HepG2 (cell line): Measurements from ENCODE around the gene RGS14. TPM values are rescaled to one million over a fixed set of nuclear protein-coding genes. Genes with fewer than 3 reads are reported as not detected.

Experiments used
- ATAC-seq: fragments of 200-7000 bp; cut with Tn5 transposase; 3 replicates; pipeline ENCODE4 v1.9.1; 2020; ENCODE audit warnings: mild to moderate bottlenecking, moderate library complexity
- BruUV-seq: library from RNA; stranded (reverse); fragments of 400-500 nt; replicated peaks from 2 replicates; lab custom pipeline; 2021; lab: Mats Ljungman, UMichigan
- CTCF ChIA-PET: fragments of 300-600 bp; formaldehyde crosslinking; extraction: SDS; loops from one replicate; lab custom pipeline; 2021; ENCODE audit warnings: low total read pairs, inconsistent platforms, low intra/inter-chr PET ratio; lab: Yijun Ruan, JAX
- POLR2A ChIA-PET: fragments of 350-600 bp; sonication (Branson Sonifier 250); formaldehyde crosslinking; loops from one replicate; lab custom pipeline; 2020; ENCODE audit warnings: antibody characterized with exemption, inconsistent platforms; lab: Yijun Ruan, JAX
- DNase-seq: peaks from one replicate; pipeline ENCODE4 v3.0.0-alpha.2; 2015; ENCODE audit warnings: low spot score
- FAIRE-seq: peaks from 3 replicates; lab custom pipeline; 2011; peaks lifted over from hg19 to GRCh38; lab: Jason Lieb, UNC
- H2AFZ ChIP-seq: one replicate; pipeline ENCODE4 v1.6.1; 2011; ENCODE audit warnings: low read length, inconsistent platforms
- H3K27ac ChIP-seq: fragments of 300-600 bp; 3 replicates; pipeline ENCODE4 v1.8.0; 2011; ENCODE audit warnings: mixed run types, mild to moderate bottlenecking, mixed read lengths, low read length, inconsistent platforms; ENCODE audit not compliant: insufficient read depth; ENCODE audit errors: extremely low read length
- H3K27me3 ChIP-seq, 2 experiments: fragments of 200-600 bp in 1 of 2; 2 replicates in 1 of 2; 3 replicates in 1 of 2; pipeline versions ENCODE4 v1.6.0 to v1.8.0; 2011; ENCODE audit warnings: low read length in 2 of 2, mild to moderate bottlenecking in 2 of 2, moderate library complexity in 2 of 2, inconsistent platforms in 1 of 2; ENCODE audit not compliant: insufficient read depth in 2 of 2, control insufficient read depth in 1 of 2
- H3K36me3 ChIP-seq, 2 experiments: fragments of 200-600 bp in 1 of 2; replicated peaks in 1 of 2; 2 replicates in 1 of 2; 3 replicates in 1 of 2; pipeline versions ENCODE4 v1.5.1 to v1.8.0; 2011; ENCODE audit warnings: low read length in 2 of 2, inconsistent platforms in 1 of 2; ENCODE audit not compliant: insufficient read depth in 2 of 2, control insufficient read depth in 1 of 2
- H3K4me1 ChIP-seq: 2 replicates; pipeline ENCODE4 v1.5.1; 2012; ENCODE audit warnings: low read length, inconsistent platforms; ENCODE audit not compliant: insufficient read depth
- H3K4me2 ChIP-seq: 2 replicates; pipeline ENCODE4 v1.6.0; 2011; ENCODE audit warnings: low read depth, low read length, inconsistent platforms
- H3K4me3 ChIP-seq, 3 experiments: fragments of 200-600 bp in 1 of 3; sonication (generic), shearing (Covaris generic) in 1 of 3; replicated peaks in 1 of 3; 2 replicates each; pipeline ENCODE4 v1.5.1; 2011 to 2016; ENCODE audit warnings: low read length in 3 of 3, inconsistent platforms in 2 of 3, low read depth in 2 of 3, mild to moderate bottlenecking in 2 of 3, control low read depth in 1 of 3, mixed read lengths in 1 of 3; ENCODE audit not compliant: insufficient read depth in 1 of 3
- H3K79me2 ChIP-seq: one replicate; pipeline ENCODE4 v1.6.1; 2011; ENCODE audit warnings: low read length, inconsistent platforms; ENCODE audit not compliant: insufficient read depth
- H3K9ac ChIP-seq: 2 replicates; pipeline ENCODE4 v1.6.0; 2011; ENCODE audit warnings: mild to moderate bottlenecking, low read depth, low read length, inconsistent platforms; ENCODE audit not compliant: insufficient read depth
- H3K9me3 ChIP-seq: 2 replicates; pipeline ENCODE4 v1.5.1; 2012; ENCODE audit warnings: mild to moderate bottlenecking, low read length
- H4K20me1 ChIP-seq: 2 replicates; pipeline ENCODE4 v1.6.0; 2011; ENCODE audit warnings: inconsistent platforms, mild to moderate bottlenecking, low read length, moderate library complexity; ENCODE audit not compliant: insufficient read depth
- HNF1A ChIP-seq, 2 experiments: sonication (generic) in 1 of 2; formaldehyde crosslinking in 1 of 2; IDR thresholded peaks; 2 replicates each; pipeline versions ENCODE4 v1.4.0 to v1.6.1; 2016 to 2020; ENCODE audit warnings: borderline replicate concordance in 1 of 2, low read depth in 1 of 2, mild to moderate bottlenecking in 1 of 2, missing genetic modification reagents in 1 of 2
- PHF21A ChIP-seq: sonication (generic); formaldehyde crosslinking; IDR thresholded peaks from 2 replicates; pipeline ENCODE4 v1.5.0; 2020; ENCODE audit warnings: mild to moderate bottlenecking, missing genetic modification reagents
- SAP130 ChIP-seq: IDR thresholded peaks from 2 replicates; pipeline ENCODE4 v1.6.1; 2016; ENCODE audit warnings: low read depth
- SMYD3 ChIP-seq: sonication (generic); formaldehyde crosslinking; IDR thresholded peaks from 2 replicates; pipeline ENCODE4 v1.8.1; 2023; ENCODE audit warnings: mild to moderate bottlenecking, missing genetic modification reagents
- TRIM24 ChIP-seq: sonication (generic); formaldehyde crosslinking; IDR thresholded peaks from 2 replicates; pipeline ENCODE4 v1.8.0; 2022; ENCODE audit warnings: mild to moderate bottlenecking, missing genetic modification reagents
- ZFYVE20 ChIP-seq: sonication (generic); formaldehyde crosslinking; IDR thresholded peaks from 2 replicates; pipeline ENCODE4 v1.8.0; 2023; ENCODE audit warnings: low read depth, mild to moderate bottlenecking, moderate library complexity, missing genetic modification reagents, borderline replicate concordance
- ZNF318 ChIP-seq: sonication (generic); formaldehyde crosslinking; IDR thresholded peaks from 2 replicates; pipeline ENCODE4 v1.4.0; 2020; ENCODE audit warnings: mild to moderate bottlenecking, missing genetic modification reagents
- ZNF644 ChIP-seq: IDR thresholded peaks from 2 replicates; pipeline ENCODE4 v1.6.1; 2016; ENCODE audit warnings: low read depth
- whole genome bisulfite sequencing: methylation state at CpG from one replicate; pipeline ENCODE4 v1.1.6; 2017; ENCODE audit warnings: low lambda C conversion rate; 5-methylcytosine and 5-hydroxymethylcytosine counted together
- in situ Hi-C: cut with HindIII; loops from 2 replicates; pipeline ENCODE4 v1.10.0; 2017; ENCODE audit warnings: low pct_unique_long_range_greater_than_20kb; ENCODE audit not compliant: extremely low pct_ligation_motif_present
- intact Hi-C: fragments of 100-400 bp; cut with micrococcal nuclease; formaldehyde crosslinking; loops from one replicate; pipeline ENCODE4 v1.10.0; 2022; ENCODE audit not compliant: unreplicated experiment
- polyA plus RNA-seq, 8 experiments: library from polyadenylated mRNA; depleted of rRNA in 3 of 8; stranded (reverse) in 7 of 8; unstranded in 1 of 8; fragments of >200 nt; fragmentation: Illumina TruSeq in 4 of 8; extraction: Trizol in 4 of 8; gene quantifications; 2 replicates each; pipeline versions ENCODE4 v1.2.1 to v1.2.3, GENCODE V29; 2011 to 2016; ENCODE audit warnings: low read depth in 4 of 8, missing spikeins in 1 of 8, mixed read lengths in 1 of 8; ENCODE audit not compliant: insufficient read depth in 1 of 8
- total RNA-seq, 5 experiments: library from RNA; depleted of rRNA; stranded (reverse); fragments of >200 nt; fragmentation: Illumina TruSeq; extraction: Trizol; gene quantifications; 2 replicates each; pipeline ENCODE4 v1.2.3, GENCODE V29; 2016; ENCODE audit warnings: low read depth in 1 of 5
- TF ChIP-seq, protein P1 (sequence below): sonication (generic); formaldehyde crosslinking; IDR thresholded peaks from 2 replicates; pipeline ENCODE4 v1.5.0; 2020; ENCODE audit warnings: missing genetic modification reagents

RGS14 gene
- total and polyA plus RNA-seq, 2 of the 13 experiments (the other 11 are each of a cell fraction or from before 2014, with no cell fraction given): 11.1 to 17.2 TPM

GRCh38 chr5:177353093-177353492 lies 4.6 kb upstream of the RGS14 start:
- WGBS: 90% methylated on average over 5 of the region's 5 CpGs
- Histone ChIP-seq H3K27me3 (no peaks in the 10 kb centered on the region; a peak in 1 of 5 replicates), H4K20me1 (no peaks in the 10 kb centered on the region), H3K9ac (no peak overlapping the region; the same call in 1 of the 2 replicates), H2AFZ (no peak overlapping the region), H3K27ac (no peak overlapping the region), H3K9me3 (no peaks in the 10 kb centered on the region), H3K4me3 (no peak overlapping the region), H3K79me2 (peaks cover 28% of the 10 kb centered on the region), H3K4me1 (peaks cover 88% of the 10 kb centered on the region), H3K36me3 (no peaks in the 10 kb centered on the region; a peak in 2 of 5 replicates), H3K4me2 (no peak overlapping the region)
- in situ Hi-C loops: loop anchor here (25.0 kb wide), 1 partner anchor 816 kb away; the partner anchor contains the start of genes CDHR2 and RNF44
- no peak for ATAC-seq
- BruUV-seq: no TSS peak
- CTCF ChIA-PET: no interaction called here
- POLR2A ChIA-PET: interaction anchor here (1.1 to 6.8 kb wide), 7 partner anchors 8 to 102 kb away, joined by 3 to 84 read pairs (median 31); partner anchors contain the start of genes PRELID1 and RAB24
- no peak for FAIRE-seq
- intact Hi-C loops: no loop called here
- no peak for DNase-seq
- TF ChIP-seq HNF1A (IDR thresholded peaks at IDR 0.05; ENCODE audit: low read depth) (no peak), HNF1A (CRISPR knock-in tag; IDR thresholded peaks at IDR 0.05; ENCODE audit: borderline replicate concordance) (no peak), SMYD3 (CRISPR knock-in tag) (no peak), TRIM24 (no peak), SAP130 (no peak), ZNF644 (CRISPR knock-in tag) (no peak), ZFYVE20 (no peak), PHF21A (CRISPR knock-in tag) (no peak), ZNF318 (CRISPR knock-in tag) (no peak)
- TF ChIP-seq, protein P1, sequence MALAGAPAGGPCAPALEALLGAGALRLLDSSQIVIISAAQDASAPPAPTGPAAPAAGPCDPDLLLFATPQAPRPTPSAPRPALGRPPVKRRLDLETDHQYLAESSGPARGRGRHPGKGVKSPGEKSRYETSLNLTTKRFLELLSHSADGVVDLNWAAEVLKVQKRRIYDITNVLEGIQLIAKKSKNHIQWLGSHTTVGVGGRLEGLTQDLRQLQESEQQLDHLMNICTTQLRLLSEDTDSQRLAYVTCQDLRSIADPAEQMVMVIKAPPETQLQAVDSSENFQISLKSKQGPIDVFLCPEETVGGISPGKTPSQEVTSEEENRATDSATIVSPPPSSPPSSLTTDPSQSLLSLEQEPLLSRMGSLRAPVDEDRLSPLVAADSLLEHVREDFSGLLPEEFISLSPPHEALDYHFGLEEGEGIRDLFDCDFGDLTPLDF (CRISPR knock-in tag): no peak
